Chondrocyte (in vitro differentiated cells): ENCODE data around the gene HDAC9. TPM values are rescaled to one million over a fixed set of nuclear protein-coding genes. Genes with fewer than 3 reads are reported as not detected.

Source experiments
- DNase-seq: peaks from one replicate; pipeline ENCODE4 v3.0.0; 2021; ENCODE audit warnings: mixed read lengths, low spot score
- H3K27ac Mint-ChIP-seq: one replicate; pipeline ENCODE4 v1.8.0; 2021; ENCODE audit warnings: mild to moderate bottlenecking, moderate library complexity, mixed read lengths; ENCODE audit not compliant: unreplicated experiment
- H3K27me3 Mint-ChIP-seq: 2 replicates; pipeline ENCODE4 v1.8.0; 2021; ENCODE audit warnings: low read depth, mixed read lengths
- H3K36me3 Mint-ChIP-seq: 2 replicates; pipeline ENCODE4 v1.8.0; 2021; ENCODE audit warnings: low read depth, mixed read lengths
- H3K4me1 Mint-ChIP-seq: 2 replicates; pipeline ENCODE4 v1.8.0; 2021; ENCODE audit warnings: low read depth, mild to moderate bottlenecking, mixed read lengths
- H3K4me3 Mint-ChIP-seq: one replicate; pipeline ENCODE4 v1.8.0; 2021; ENCODE audit warnings: mild to moderate bottlenecking, moderate library complexity, mixed read lengths; ENCODE audit not compliant: unreplicated experiment
- H3K9me3 Mint-ChIP-seq: 2 replicates; pipeline ENCODE4 v1.8.0; 2021; ENCODE audit warnings: low read depth, mixed read lengths
- CTCF ChIP-seq: fragments of 200-600 bp; sonication (generic); IDR thresholded peaks from 2 replicates; pipeline ENCODE4 v1.5.0; 2021; ENCODE audit warnings: antibody characterized with exemption, mild to moderate bottlenecking, moderate library complexity
- total RNA-seq: library from RNA; stranded (reverse); gene quantifications from 3 replicates; pipeline ENCODE4 v1.2.1, GENCODE V29; 2021

HDAC9 gene
- total RNA-seq, 1 donor from 2014 or later: 5.9 TPM

- no peaks in the 10 kb centered on the region for H3K36me3 Mint-ChIP-seq
Measured at GRCh38 chr7:18997477-18998150, 502.1 kb downstream of the HDAC9 start.

GRCh38 chr7:19000410-19000809 lies 504.9 kb downstream of the HDAC9 start:
- Mint-ChIP-seq H3K4me3 (no peak overlapping the region), H3K27ac (no peak overlapping the region), H3K4me1 (peaks cover 39% of the 10 kb centered on the region), H3K36me3 (no peaks in the 10 kb centered on the region), H3K9me3 (no peaks in the 10 kb centered on the region), H3K27me3 (no peaks in the 10 kb centered on the region)
- TF ChIP-seq CTCF: no peak
- DNase-seq: no peak

More at GRCh38 chr7:18997477-18998150, 502.1 kb downstream of the HDAC9 start:
- H3K27me3 Mint-ChIP-seq: no peaks in the 10 kb centered on the region
- H3K9me3 Mint-ChIP-seq: no peaks in the 10 kb centered on the region
- DNase-seq: no peak
- no peak for TF ChIP-seq CTCF
- no peak overlapping the region for H3K27ac Mint-ChIP-seq
- H3K4me1 Mint-ChIP-seq: peaks cover 46% of the 10 kb centered on the region
- H3K4me3 Mint-ChIP-seq: no peak overlapping the region

- Mint-ChIP-seq H3K9me3 (no peaks in the 10 kb centered on the region), H3K4me1 (peaks cover 30% of the 10 kb centered on the region), H3K27ac (no peak overlapping the region), H3K27me3 (no peaks in the 10 kb centered on the region), H3K36me3 (no peaks in the 10 kb centered on the region), H3K4me3 (no peak overlapping the region)
- no peak for TF ChIP-seq CTCF
- DNase-seq: no peak
Measured at GRCh38 chr7:19001854-19002253, 506.3 kb downstream of the HDAC9 start.

GRCh38 chr7:19009241-19009935 lies 513.8 kb downstream of the HDAC9 start:
- Mint-ChIP-seq H3K4me3 (no peak overlapping the region), H3K9me3 (peaks cover 3% of the 10 kb centered on the region), H3K27ac (peak overlapping the region; percentile 91), H3K36me3 (peaks cover 1% of the 10 kb centered on the region), H3K27me3 (no peaks in the 10 kb centered on the region), H3K4me1 (peaks cover 45% of the 10 kb centered on the region)
- no peak for DNase-seq
- no peak for TF ChIP-seq CTCF

GRCh38 chr7:19009936-19010280 lies 514.4 kb downstream of the HDAC9 start:
- no peak overlapping the region for H3K4me3 Mint-ChIP-seq

More at GRCh38 chr7:19009936-19010280, 514.4 kb downstream of the HDAC9 start:
- TF ChIP-seq CTCF: no peak
- Mint-ChIP-seq H3K4me1 (peaks cover 51% of the 10 kb centered on the region), H3K9me3 (peaks cover 3% of the 10 kb centered on the region), H3K27me3 (no peaks in the 10 kb centered on the region), H3K27ac (peak overlapping the region; percentile 91), H3K36me3 (peaks cover 1% of the 10 kb centered on the region)
- DNase-seq: no peak
